GM19324 (cell line): Measurements from ENCODE around the gene PKNOX2.

Source experiments
- ATAC-seq: cut with Tn5 transposase; IDR thresholded peaks from one replicate; pipeline ENCODE4 v1.9.1; 2021; ENCODE audit warnings: mild to moderate bottlenecking, moderate library complexity; ENCODE audit not compliant: unreplicated experiment, low FRiP score

The PKNOX2 gene

GRCh38 chr11:125303186-125303585 is 138.6 kb downstream of the PKNOX2 start:
- ATAC-seq = no peak

- no peak for ATAC-seq
These were observed 139.1 kb downstream of the PKNOX2 start for GRCh38 chr11:125303694-125304093.

GRCh38 chr11:125304136-125304535 is 139.6 kb downstream of the PKNOX2 start:
- ATAC-seq = no peak

- ATAC-seq = no peak
These were observed 140.3 kb downstream of the PKNOX2 start for GRCh38 chr11:125304876-125305275.

GRCh38 chr11:125305345-125305744 is 140.8 kb downstream of the PKNOX2 start:
- ATAC-seq = no peak

GRCh38 chr11:125306476-125306875 is 141.9 kb downstream of the PKNOX2 start:
- ATAC-seq = no peak

GRCh38 chr11:125308246-125308645 is 143.7 kb downstream of the PKNOX2 start:
- ATAC-seq = no peak

GRCh38 chr11:125312391-125312790 is 147.8 kb downstream of the PKNOX2 start:
- no peak for ATAC-seq

- ATAC-seq = no peak
These were observed 148.3 kb downstream of the PKNOX2 start for GRCh38 chr11:125312812-125313211.

GRCh38 chr11:125313271-125314219 is 149.0 kb downstream of the PKNOX2 start:
- ATAC-seq = no peak

- ATAC-seq = no peak
These were observed 149.9 kb downstream of the PKNOX2 start for GRCh38 chr11:125314276-125315078.

GRCh38 chr11:125315079-125315740 is 150.7 kb downstream of the PKNOX2 start:
- no peak for ATAC-seq

GRCh38 chr11:125317416-125317815 is 152.9 kb downstream of the PKNOX2 start:
- no peak for ATAC-seq

GRCh38 chr11:125319649-125320048 is 155.1 kb downstream of the PKNOX2 start:
- ATAC-seq = no peak

GRCh38 chr11:125320347-125321076 is 156.0 kb downstream of the PKNOX2 start:
- ATAC-seq = no peak

GRCh38 chr11:125322289-125322688 is 157.7 kb downstream of the PKNOX2 start:
- ATAC-seq = no peak

- no peak for ATAC-seq
These were observed 160.6 kb downstream of the PKNOX2 start for GRCh38 chr11:125325196-125325595.

GRCh38 chr11:125326126-125326525 is 161.6 kb downstream of the PKNOX2 start:
- ATAC-seq = no peak

GRCh38 chr11:125327518-125328224 is 163.1 kb downstream of the PKNOX2 start:
- ATAC-seq = no peak

- ATAC-seq = no peak
These were observed 163.7 kb downstream of the PKNOX2 start for GRCh38 chr11:125328225-125328580.
